Ramos (cell line): Measurements from ENCODE around the gene DEFB131A.
"Not testable (repeated sequence)": the region's sequence is repeated elsewhere in the genome, so short reads cannot be mapped to it uniquely, and the experiment has no call there.

Experiments
- in situ Hi-C: fragments of 300-500 bp; cut with MboI; formaldehyde crosslinking; loops from one replicate; pipeline ENCODE4 v1.14.3; 2022; ENCODE audit warnings: low sequenced_read_pairs; ENCODE audit not compliant: unreplicated experiment

Gene DEFB131A, protein sequence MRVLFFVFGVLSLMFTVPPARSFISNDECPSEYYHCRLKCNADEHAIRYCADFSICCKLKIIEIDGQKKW

DNA sequence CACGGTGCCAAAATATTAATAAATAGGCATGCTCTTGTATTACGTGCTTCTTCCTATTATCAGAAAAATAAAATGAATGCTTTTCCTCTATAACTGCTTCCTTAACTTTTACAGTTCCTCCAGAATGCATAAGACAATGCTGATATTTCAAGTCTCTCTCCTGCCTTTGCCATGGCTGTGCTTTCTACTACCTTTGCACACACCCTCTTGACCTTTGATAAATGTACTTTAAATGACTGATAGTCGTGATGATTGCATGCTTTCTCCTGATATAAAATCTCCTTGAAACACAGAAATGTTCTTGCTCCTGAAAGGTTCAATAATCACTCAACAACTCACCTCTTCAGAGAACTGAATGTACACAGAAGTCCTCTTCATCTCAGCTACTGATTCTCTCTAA, at the start of gene DEFB131A:
Gene DEFB131A, plus strand, starts transcription at position 301 of the 400 bp plus-strand sequence. CDS start 120 bp downstream, outside the sequence.
- in situ Hi-C loops: not testable (repeated sequence)

DNA sequence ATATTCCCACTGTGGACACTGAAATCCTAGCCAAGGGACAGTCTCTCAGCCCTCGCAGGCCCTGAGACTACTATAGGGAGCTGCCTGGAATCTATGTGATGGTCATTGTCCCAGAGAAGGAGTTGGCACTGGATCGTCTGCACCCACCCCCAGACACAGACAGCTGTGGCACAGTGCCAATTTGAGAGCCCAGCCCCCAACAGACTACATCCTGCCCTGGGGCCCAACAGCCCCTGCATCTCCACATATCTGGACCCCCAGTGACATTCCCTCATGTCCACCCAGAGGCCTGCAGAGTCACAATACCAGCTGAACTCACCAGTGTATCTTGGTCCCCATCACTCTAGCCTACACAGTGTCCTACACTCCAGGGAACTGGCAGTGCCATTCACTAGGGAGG, 38.4 kb upstream of the DEFB131A start:
- in situ Hi-C loops: not testable (repeated sequence)

DNA sequence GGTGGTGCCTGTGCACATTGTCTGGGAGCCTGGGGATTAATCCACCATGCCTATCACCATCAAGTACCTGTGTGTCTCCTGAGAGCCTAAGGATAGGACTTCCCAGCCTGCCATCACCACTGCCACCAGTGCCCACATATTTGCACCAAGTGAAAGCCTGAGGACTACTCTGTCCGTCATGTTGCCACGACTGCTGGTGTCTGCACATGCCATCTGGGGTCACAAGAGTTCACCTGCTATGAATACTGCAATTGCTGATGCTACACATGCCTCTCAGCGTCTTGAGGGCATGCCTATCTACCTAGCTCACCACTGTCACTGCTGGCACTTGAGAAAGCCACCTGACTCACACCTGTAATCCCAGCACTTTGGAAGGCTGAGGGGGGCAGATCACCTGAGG, 37.7 kb upstream of the DEFB131A start:
- in situ Hi-C loops: not testable (repeated sequence)

DNA sequence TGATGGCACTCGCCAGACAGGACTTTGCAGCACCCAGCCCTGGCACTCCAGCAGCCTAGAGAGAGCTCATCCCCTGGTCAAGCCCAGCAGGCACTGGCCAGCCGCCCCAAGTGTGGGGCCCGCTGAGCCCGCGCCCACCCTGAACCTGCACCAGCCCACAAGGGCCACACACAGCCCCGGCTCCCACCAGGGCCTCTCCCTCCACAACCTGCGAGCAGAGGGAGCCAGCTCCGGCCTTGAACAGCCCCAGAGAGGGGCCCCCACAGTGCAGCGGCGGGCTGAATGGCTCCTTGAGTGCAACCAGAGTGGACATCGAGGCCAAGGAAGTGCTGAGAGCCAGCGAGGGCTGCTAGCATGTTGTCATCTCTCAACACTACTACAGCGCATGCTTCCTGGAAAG, 34.4 kb upstream of the DEFB131A start:
- in situ Hi-C loops: no loop called here

DNA sequence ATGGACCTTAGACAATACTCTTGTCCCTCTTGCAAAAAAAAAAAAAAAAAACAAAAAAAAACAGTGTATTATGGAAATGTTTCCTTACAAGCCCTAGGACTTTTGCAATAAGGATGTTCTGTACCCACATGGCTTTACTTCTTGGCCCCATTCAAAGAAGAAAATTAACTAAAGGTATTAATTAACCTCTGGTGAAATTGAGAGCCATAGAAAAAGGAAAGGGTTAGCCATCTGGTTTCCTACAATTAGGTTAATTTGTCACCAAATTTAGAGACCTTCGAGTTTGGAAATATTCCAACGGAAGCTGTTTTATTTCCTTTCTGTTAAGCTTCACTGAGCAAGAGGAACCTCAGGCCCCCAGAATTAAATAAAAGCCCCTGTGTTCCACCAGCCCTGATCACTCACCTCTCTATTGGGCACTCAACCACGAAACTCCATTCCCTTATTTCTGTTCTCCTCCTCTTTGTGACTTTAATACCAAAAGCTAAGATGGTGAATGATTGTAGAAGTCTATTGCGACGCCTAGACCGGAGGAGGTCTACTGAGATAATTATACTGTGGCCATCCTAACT, 22.2 kb upstream of the DEFB131A start:
- in situ Hi-C loops: not testable (repeated sequence)

DNA sequence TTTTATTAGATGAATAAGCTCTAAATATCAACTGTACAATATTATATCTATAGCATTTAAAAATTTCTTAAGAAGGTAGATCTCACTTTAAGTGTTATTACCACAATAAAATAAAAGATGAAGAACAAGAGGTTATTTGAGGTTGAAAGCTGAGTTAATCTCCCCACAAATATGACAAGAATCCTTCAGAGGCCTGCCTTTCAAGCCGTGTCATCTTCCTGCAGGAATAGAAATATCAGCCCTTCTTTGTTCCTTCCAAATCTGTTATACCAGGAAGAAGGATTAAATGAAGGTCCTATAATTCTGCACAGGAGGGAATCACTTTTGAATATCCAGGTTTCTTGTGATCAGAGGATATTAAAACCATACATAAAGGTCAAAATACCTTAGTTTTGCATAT, 18.3 kb upstream of the DEFB131A start:
- in situ Hi-C loops: not testable (repeated sequence)

DNA sequence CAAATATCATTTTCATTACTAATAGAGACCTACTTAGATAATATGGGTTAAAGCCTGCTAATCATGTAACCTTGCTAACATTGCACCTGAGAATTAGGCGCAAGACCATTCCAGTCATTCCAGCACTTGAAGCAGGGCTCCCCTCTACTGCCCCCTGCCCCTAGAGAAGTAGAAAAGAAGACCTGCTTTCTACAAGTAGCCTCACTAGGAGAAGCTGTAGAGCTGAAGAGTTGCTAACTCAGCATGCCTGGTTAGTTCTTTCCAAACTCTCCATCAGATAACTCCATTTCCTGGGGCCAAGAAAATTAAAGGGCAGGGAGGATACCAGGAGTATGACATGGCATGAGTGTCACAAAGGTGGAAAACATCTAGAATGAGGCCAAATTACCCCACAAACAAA, 14.2 kb upstream of the DEFB131A start:
- in situ Hi-C loops: not testable (repeated sequence)

DNA sequence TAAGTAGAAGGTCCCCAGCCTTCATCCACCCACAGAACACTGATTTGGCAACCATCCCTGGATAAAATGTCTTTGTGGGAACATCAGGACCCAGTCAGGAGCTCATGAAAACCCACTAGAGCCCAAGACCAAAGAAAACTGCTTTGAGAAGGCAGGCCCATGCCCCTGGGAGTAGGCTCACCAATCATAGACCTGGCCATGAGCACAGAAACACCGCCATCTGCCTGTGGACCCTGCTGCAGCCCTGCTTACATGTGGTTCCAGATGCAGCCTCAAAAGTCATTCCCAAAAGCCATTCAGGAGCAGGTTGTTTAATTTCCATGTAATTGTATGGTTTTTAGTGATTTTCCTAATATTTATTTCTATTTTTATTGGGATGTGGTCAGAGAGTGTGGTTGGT, 10.9 kb upstream of the DEFB131A start:
- in situ Hi-C loops: not testable (repeated sequence)

DNA sequence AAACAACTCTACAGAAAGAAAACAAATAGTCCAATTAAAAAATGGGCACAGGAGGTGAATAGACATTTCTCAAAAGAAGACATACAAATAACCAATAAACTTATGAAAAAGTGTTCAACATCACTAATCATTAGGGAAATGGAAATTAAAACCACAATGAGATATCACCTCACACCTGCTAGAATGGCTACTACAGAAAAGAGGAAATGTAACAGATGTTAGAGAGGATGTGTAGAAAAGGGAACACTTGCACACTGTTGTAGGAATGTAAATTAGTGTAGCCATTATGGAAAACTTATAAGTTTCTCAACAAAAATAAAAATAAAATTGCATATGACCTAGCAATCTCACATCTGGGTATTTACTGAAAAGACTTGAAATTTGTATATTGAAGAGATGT, 7.5 kb upstream of the DEFB131A start:
- in situ Hi-C loops: not testable (repeated sequence)

DNA sequence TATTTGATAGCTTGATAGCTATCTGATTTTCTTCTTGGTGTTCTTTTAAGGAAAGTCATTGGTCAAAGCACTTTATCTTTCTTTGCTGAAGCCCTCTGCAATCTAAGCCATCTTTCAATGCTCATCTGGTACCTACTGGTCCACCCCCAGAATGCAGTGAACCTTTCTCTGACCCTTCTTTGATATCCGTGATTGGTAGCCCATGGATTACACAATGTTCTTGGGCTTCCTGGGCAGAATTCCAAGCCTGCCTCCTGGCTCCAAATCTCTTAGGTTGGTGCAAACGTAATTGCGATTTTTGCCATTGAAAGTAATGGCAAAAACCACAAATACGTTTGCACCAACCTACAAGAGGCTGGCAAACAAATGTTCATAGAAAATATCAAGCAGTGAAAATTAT, 1.9 kb upstream of the DEFB131A start:
- in situ Hi-C loops: not testable (repeated sequence)

DNA sequence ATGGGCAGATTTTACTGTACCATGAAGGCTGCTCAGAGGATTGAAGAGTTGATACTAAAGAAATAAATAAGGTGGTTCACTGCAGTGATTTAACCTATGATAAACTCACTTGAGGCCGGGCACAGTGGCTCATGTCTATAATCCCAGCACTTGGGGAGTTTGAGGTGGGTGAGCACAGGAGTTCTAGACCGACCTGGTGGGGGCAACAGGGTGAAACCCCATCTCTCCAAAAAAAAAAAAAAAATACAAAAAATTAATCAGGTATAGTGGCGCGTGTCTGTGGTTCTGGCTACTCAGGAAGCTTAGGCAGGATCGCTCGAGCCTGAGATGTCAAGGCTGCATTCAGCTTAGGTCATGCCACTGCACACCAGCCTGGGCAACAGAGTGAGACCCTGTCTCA, 467 bp downstream of the DEFB131A start:
- in situ Hi-C loops: not testable (repeated sequence)

DNA sequence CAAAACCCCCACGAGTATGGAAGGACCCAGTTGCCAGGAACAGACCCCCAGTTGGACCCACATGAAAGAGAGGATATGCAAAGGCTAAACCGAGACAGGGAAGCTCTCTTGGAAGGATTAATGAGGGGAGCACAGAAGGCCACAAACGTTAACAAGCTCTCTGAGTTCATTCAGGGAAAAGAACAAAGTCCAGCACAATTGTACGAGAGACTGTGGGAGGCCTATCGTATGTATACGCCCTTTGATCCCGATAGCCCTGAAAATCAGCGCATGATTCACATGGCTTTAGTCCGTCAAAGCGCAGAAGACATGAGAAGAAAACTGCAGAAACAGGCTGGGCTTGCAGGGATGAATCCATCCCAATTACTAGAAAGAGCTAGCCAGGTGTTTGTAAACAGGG, 8.0 kb downstream of the DEFB131A start:
- in situ Hi-C loops: not testable (repeated sequence)

DNA sequence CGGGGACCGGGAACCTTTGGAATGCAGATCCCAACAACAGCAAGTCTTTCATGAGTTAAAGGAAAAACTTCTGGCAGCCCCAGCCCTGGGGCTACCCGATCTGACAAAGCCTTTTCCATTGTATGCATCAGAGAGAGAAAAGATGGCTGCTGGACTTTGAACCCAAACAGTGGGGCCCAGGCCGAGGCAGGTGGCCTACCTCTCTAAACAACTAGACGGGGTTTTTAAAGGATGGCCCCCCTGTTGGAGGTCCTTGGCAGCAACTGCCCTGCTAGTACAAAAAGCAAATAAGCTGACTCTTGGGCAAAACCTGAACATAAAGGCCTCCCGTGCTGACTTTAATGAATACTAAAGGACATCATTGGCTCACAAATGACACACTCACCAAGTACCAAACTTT, 10.1 kb downstream of the DEFB131A start:
- in situ Hi-C loops: not testable (repeated sequence)

DNA sequence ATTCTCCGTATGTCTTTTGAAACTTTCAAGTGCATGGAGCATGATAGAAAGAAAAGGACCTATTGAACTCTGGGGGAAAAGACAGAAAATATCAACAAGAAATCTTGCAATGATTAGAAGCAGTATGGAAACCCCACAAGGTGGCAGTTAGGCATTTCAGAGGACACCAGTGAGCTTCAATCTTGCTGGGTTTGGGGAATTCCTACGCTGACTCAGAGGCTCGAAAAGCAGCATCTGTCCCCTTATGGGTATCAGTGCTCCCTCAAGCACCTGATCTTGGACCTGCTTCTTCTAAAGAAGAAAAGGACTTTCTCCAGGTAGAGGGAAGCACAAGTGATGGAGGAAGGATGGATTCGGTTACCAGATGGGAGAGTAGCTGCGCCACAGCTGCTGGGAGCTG, 10.8 kb downstream of the DEFB131A start:
- in situ Hi-C loops: not testable (repeated sequence)

DNA sequence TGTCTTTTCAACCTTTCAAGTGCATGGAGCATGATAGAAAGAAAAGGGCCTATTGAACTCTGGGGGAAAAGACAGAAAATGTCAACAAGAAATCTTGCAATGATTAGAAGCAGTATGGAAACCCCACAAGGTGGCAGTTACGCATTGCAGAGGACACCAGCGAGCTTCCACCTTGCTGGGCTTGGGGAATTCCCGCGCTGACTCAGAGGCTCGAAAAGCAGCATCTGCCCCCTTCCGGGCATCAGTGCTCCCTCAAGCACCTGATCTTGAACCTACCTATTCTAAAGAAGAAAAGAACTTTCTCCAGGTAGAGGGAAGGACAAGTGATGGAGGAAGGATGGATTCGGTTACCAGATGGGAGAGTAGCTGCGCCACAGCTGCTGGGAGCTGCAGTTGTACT, 35.3 kb downstream of the DEFB131A start:
- in situ Hi-C loops: not testable (repeated sequence)

DNA sequence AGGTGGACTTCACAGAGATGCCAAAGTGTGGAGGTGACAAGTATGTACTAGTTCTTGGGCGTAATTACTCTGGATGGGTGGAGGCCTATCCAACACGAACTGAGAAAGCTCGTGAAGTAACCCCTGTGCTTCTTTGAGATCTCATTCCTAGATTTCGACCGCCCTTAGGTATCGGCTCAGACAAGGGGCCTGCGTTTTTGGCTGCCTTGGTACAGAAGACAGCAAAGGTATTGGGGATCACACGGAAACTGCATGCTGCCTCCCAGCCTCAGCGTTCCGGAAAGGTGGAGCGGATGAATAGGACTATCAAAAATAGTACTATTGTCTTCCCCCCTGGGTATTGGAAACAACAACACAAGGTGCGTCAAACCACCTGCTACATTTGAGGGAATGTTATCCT, 35.9 kb downstream of the DEFB131A start:
- in situ Hi-C loops: not testable (repeated sequence)

DNA sequence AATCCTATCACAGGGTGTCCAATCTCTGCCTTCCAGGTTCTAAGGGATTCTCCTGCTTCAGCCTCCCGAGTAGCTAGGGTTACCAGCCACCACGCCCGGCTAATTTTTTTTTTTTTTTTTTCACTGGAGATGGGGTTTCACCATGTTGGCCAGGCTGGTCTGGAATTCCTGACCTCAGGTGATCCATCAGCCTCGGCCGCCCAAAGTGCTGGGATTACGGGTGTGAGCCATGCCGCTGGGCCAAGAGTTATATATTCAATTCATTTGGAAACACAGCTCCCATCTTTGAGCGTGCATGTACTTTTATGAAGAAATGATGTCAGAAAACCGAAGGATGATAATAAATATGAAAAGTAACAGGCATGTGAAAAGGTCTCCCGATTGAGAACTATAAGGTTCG, 38.7 kb downstream of the DEFB131A start:
- in situ Hi-C loops: not testable (repeated sequence)

DNA sequence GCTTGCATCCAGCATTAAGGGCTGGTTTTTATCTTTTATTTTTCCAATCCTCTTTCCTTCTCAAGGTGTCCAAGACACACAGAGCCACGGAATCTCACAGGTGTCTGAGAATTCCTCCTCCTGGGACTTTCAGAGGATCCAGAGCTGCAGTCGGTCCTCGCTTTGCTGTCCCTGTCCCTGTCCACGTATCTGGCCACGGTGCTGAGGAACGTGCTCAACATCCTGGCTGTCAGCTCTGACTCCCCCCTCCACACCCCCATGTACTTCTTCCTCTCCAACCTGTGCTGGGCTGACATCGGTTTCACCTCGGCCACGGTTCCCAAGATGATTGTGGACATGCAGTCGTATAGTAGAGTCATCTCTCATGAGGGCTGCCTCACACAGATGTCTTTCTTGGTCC, 39.5 kb downstream of the DEFB131A start:
- in situ Hi-C loops: not testable (repeated sequence)

DNA sequence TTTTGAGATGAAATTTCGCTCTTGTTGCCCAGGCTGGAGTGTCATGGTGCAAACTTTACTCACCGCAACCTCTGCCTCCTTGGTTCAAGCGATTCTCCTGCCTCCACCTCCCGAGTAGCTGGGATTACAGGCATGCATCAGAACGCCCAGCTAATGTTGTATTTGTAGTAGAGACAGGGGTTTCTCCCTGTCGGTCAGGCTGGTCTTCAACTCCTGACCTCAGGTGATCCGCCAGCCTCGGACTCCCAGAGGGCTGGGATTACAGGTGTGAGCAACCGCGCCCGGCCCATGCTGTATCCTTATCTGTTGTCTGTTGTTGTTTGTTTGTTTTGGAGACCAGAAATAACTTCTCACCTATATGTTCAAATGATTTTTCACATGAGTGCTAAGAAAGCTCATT, 42.7 kb downstream of the DEFB131A start:
- in situ Hi-C loops: not testable (repeated sequence)

DNA sequence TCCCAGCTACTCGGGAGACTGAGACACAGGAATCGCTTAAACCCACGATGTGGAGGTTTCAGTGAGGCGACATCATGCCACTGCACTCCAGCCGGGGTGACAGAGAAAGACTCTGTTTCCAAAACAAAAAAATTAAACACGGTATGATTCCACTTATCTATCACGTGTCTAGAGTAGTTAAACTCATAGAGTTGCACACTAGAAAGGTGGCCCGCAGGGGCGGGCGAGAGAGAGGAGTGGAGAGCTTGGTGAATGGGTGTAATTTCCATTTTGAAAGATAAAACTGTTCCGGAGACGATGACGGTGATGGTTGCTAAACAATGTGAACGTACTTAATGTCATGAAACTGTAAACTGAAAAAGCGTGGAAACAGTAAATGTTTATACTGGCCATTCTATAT, 44.6 kb downstream of the DEFB131A start:
- in situ Hi-C loops: not testable (repeated sequence)

DNA sequence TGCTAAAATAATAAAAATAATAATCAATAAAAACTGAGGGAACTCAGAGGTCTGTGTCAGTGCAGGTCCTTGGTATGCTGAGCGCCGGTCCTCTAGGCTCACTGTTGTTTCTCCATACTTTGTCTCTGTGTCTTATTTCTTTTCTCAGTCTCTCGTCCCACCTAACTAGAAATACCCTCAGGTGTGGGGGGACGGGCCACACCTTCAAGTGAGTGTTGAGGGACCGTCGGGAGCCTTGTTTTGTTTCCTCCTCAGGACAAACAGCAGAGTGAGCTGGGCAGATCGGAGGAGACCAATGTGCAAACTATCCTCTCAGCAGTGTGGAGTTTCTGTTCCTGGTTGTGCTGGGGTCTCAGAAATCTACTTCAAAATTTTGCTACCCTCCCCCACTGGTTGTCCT, 46.3 kb downstream of the DEFB131A start:
- in situ Hi-C loops: not testable (repeated sequence)

DNA sequence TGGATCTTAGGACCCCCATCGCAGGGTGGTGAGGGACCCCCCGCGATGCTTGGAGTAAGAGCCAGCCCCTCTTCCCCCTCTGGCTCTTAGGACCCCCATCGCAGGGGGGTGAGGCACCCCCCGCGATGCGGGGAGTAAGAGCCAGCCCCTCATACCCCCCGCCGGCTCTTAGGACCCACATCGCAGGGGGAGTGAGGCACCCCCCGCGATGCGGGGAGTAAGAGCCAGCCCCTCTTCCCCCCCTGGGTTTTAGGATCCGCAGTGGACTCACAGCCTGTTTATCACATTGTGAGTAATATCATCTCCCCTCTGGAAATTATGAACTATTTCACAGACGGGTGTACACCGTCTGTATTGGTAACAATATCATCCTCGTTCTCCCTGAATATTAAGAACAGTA, 46.8 kb downstream of the DEFB131A start:
- in situ Hi-C loops: not testable (repeated sequence)

DNA sequence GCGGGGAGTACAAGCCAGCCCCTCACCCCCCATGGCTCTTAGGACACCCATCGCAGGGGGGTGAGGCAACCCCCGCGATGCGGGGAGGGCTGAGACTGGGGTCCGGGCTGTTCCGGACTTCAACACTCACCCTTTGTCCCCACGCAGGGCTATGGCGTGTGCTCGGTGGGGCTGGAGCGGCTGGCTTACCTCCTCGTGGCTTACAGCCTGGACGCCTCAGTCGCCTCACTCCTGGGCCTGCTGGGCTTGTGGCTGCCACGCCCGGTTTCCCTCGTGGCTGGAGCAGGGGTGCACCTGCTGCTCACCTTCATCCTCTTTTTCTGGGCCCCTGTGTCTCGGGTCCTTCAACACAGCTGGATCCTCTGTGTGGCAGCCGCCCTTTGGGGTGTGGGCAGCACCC, 49.4 kb downstream of the DEFB131A start:
- in situ Hi-C loops: not testable (repeated sequence)
